Skin epidermis (tissue), 12 donors: ENCODE measurements around the gene SPTBN1.
"Not testable (repeated sequence)": the region's sequence is repeated elsewhere in the genome, so short reads cannot be mapped to it uniquely, and the experiment has no call there.

Experiments
- H3K27ac ChIP-seq, 21 experiments: fragments of 200-600 bp; sonication (generic) in 11 of 21; one replicate each; pipeline ENCODE4 v1.5.0; 2020; ENCODE audit warnings: mild to moderate bottlenecking in 3 of 21, inconsistent platforms in 2 of 21, moderate library complexity in 2 of 21
- H3K4me3 ChIP-seq, 7 experiments: fragments of 200-600 bp; sonication (generic) in 2 of 7; one replicate each; pipeline ENCODE4 v1.5.0; 2020; ENCODE audit warnings: inconsistent platforms in 2 of 7, mild to moderate bottlenecking in 2 of 7, moderate library complexity in 1 of 7

SPTBN1 gene

GRCh38 chr2:54692556-54692955 is 236.4 kb downstream of the SPTBN1 start:
- Histone ChIP-seq H3K4me3 (no peak overlapping the region), H3K27ac (no peak overlapping the region)

DNA sequence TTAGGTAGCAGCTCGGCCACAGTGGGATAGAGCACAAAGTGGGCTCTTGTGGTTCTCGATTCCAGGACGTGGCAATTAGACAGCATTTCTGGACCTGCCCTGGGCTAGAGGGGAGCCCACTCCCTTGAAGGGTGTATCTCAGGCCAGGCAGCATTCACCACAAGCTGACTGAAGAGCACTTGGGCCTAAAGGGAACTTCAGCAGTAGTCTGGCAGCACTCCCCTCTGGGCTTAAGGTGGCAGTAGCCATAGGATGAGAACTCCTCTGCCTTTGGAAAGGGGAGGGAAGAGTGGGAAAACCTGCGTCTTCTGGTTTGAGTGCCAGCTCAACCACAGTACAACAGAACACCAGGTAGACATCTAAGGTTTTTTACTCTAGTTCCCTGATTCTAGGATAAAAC is 239.3 kb downstream of the SPTBN1 start:
- H3K27ac ChIP-seq = no peak overlapping the region
- H3K4me3 ChIP-seq = no peak overlapping the region

DNA sequence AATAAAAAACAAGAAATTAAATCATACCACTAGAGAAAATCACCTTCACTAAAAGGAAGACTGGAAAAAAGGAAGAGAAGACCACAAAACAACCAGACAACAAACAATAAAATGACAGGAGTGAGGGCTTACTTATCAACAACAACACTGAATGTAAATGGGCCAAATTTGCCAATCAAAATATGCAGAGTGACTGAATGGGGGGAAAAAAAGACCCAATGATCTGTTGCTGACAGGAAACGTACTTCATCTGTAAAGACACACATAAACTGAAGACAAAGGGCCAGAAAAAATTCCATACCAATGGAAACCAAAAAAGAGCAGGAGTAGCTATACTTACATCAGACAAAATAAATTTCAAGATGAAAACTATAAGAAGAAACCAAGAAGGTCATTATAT is 241.8 kb downstream of the SPTBN1 start:
- Histone ChIP-seq H3K4me3 (no peak overlapping the region), H3K27ac (no peak overlapping the region)

DNA sequence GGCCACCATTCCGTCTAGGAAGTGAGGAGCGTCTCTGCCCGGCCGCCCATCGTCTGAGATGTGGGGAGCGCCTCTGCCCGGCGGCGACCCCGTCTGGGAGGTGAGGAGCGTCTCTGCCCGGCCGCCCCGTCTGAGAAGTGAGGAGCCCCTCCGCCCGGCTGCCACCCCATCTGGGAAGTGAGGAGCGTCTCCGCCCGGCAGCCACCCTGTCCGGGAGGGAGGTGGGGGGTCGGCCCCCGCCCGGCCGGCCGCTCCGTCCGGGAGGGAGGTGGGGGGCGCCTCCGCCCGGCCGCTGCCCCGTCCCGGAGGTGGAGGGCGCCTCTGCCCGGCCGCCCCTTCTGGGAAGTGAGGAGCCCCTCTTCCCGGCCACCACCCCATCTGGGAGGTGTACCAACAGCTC is 242.8 kb downstream of the SPTBN1 start:
- H3K27ac ChIP-seq, H3K4me3 ChIP-seq: not testable (repeated sequence)

GRCh38 chr2:54699665-54700064 is 243.5 kb downstream of the SPTBN1 start:
- Histone ChIP-seq H3K4me3 (no peak overlapping the region), H3K27ac (no peak overlapping the region)

GRCh38 chr2:54701029-54701428 is 244.9 kb downstream of the SPTBN1 start:
- Histone ChIP-seq H3K27ac (no peak overlapping the region), H3K4me3 (no peak overlapping the region)

- Histone ChIP-seq H3K27ac (no peak overlapping the region), H3K4me3 (no peak overlapping the region)
Measured at GRCh38 chr2:54704238-54704637, 248.1 kb downstream of the SPTBN1 start.

DNA sequence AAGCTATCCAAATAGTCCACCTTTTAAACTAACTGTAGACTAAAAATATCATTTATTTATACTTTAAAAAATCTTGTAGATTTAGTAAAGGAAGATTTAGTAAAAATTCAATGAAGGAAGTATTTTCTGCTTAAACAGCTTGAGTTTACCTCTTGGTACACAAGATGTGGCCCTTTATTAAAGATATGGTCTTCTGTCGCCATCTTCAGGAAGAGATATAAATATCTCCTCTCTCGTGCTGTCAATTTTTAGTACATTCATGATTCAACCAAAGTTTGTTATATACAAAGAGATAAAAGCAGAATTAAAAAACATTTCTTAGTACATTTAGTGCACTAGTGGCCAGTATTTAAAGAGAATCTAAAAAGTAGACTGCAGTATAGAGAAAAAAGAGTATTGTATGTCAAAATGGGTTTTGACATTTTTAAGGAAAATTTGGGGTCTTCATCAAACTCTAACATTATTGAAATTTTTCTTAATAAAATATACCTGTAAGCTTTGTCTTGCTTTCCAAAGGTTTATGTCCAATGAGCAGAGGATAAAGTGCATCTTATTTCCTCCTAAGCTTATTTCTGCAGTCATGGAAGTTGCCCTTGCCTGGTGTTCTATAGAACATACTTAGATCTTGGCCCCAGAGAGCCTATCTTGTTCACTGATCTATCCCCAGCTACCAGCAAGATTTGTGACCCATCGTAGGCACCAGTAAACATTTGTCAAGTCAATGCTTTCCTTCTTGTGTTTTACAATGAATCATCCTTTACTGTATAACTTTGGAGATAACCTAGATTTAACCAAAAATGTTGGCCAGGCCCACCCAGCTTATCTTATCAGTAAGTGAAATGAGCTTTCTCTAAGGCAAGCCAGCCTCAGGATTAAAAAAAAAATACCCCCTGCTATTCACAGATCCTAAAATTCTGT is 248.8 kb downstream of the SPTBN1 start:
- Histone ChIP-seq H3K4me3 (no peak overlapping the region), H3K27ac (no peak overlapping the region)

- H3K27ac ChIP-seq = no peak overlapping the region
- H3K4me3 ChIP-seq = no peak overlapping the region
Measured at GRCh38 chr2:54706622-54707021, 250.5 kb downstream of the SPTBN1 start.

- H3K4me3 ChIP-seq = peak overlapping the region; percentile 16 to 44 (median 36)
- peak overlapping the region in 18 of 21 experiments; percentile 10 to 81 (median 56) for H3K27ac ChIP-seq
Measured at GRCh38 chr2:54708584-54709335, 252.6 kb downstream of the SPTBN1 start.

- peak overlapping the region; percentile 16 to 44 (median 36) for H3K4me3 ChIP-seq
Measured at GRCh38 chr2:54709336-54709809, 253.2 kb downstream of the SPTBN1 start.

GRCh38 chr2:54710216-54710615 is 254.1 kb downstream of the SPTBN1 start:
- H3K27ac ChIP-seq = peak overlapping the region in 1 of 21 experiments; percentile 26
- peak overlapping the region in 1 of 7 experiments; percentile 37 for H3K4me3 ChIP-seq

More at GRCh38 chr2:54709336-54709809, 253.2 kb downstream of the SPTBN1 start:
- peak overlapping the region in 19 of 21 experiments; percentile 10 to 81 (median 55) for H3K27ac ChIP-seq

- Histone ChIP-seq H3K27ac (no peak overlapping the region), H3K4me3 (no peak overlapping the region)
Measured at GRCh38 chr2:54712516-54712915, 256.4 kb downstream of the SPTBN1 start.

- Histone ChIP-seq H3K27ac (no peak overlapping the region), H3K4me3 (no peak overlapping the region)
Measured at GRCh38 chr2:54714996-54715395, 258.9 kb downstream of the SPTBN1 start.

DNA sequence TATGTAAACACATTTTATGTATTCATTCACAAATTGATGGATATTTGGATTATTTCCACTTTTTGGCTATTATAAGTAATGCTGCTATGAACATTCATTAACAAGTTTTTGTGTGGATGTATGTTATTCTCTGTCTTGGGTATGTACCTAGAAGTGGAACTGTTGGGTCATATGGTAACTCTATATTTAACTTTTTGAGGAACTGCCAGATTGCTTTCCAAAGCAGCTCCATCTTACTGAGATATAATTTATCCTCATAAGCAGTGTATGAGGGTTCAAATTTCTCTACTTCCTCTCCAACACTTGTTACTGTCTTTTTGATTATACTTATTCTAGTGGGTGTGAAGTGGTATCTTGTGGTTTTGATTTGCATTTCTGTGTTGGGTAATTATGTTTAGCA is 260.2 kb downstream of the SPTBN1 start:
- Histone ChIP-seq H3K4me3 (no peak overlapping the region), H3K27ac (no peak overlapping the region)

- H3K4me3 ChIP-seq = no peak overlapping the region
- H3K27ac ChIP-seq = no peak overlapping the region
Measured at GRCh38 chr2:54720563-54720962, 264.4 kb downstream of the SPTBN1 start.
